Prostate gland (tissue), 2 donors: ENCODE results near the gene FADS1.

ENCODE experiments used
- POLR2A ChIP-seq: fragments of 450-650 bp; IDR thresholded peaks from one replicate; pipeline ENCODE4 v1.6.1; 2016; ENCODE audit warnings: antibody characterized with exemption, mild to moderate bottlenecking
- POLR2AphosphoS5 ChIP-seq: sonication (generic); formaldehyde crosslinking; IDR thresholded peaks from one replicate; pipeline ENCODE4 v1.6.1; 2017; ENCODE audit warnings: antibody characterized with exemption
- TF ChIP-seq, protein P1 (sequence below), 4 experiments: fragments of 200-600 bp in 2 of 4; fragments of 450-650 bp in 2 of 4; sonication (generic) in 2 of 4; IDR thresholded peaks; 1 replicate in 3 of 4; 2 replicates in 1 of 4; pipeline ENCODE4 v1.5.1; 2016 to 2019; ENCODE audit warnings: antibody characterized with exemption in 4 of 4, mild to moderate bottlenecking in 2 of 4, moderate library complexity in 2 of 4

DNA sequence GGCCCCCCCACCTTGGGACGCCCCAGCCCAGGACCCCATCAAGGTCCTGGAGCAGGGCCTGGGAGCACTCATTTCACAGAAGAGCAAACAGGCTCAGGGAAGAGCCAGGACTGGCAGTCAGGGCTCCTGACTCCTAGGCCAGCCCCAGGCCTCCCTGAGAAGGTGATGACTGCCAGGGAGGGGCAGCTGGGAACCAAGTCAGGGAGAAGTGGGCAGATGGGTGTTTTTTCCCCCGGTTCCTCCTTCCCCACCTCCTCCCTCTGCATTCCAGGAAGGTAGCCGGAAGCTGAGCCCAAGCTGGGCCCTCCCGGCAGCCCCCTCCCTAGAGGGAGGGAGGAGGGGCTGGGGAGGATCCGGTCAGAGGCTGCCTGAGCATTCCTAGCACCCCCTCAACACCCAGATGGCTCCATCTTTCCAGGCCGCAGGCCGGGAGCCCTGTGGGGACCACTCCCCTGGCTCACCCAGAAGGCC is 44.8 kb downstream of the FADS1 start:
- TF ChIP-seq, protein P1, sequence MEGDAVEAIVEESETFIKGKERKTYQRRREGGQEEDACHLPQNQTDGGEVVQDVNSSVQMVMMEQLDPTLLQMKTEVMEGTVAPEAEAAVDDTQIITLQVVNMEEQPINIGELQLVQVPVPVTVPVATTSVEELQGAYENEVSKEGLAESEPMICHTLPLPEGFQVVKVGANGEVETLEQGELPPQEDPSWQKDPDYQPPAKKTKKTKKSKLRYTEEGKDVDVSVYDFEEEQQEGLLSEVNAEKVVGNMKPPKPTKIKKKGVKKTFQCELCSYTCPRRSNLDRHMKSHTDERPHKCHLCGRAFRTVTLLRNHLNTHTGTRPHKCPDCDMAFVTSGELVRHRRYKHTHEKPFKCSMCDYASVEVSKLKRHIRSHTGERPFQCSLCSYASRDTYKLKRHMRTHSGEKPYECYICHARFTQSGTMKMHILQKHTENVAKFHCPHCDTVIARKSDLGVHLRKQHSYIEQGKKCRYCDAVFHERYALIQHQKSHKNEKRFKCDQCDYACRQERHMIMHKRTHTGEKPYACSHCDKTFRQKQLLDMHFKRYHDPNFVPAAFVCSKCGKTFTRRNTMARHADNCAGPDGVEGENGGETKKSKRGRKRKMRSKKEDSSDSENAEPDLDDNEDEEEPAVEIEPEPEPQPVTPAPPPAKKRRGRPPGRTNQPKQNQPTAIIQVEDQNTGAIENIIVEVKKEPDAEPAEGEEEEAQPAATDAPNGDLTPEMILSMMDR (IDR thresholded peaks at IDR 0.05), result no peak
- TF ChIP-seq POLR2A, result no peak
- no peak for TF ChIP-seq POLR2AphosphoS5
